A549 treated with AZD9567 at 1 μM for 4 hours (cell line): ENCODE results near the gene SHC4. TPM values are rescaled to one million over a fixed set of nuclear protein-coding genes. Genes with fewer than 3 reads are reported as not detected.

Source experiments
- total RNA-seq: library from RNA; stranded (reverse); fragments of 200-300 nt; extraction: Qiagen RNA extraction; gene quantifications from 5 replicates; pipeline ENCODE4 v1.2.3, GENCODE V29; 2022; ENCODE audit not compliant: insufficient read depth

Gene SHC4, protein sequence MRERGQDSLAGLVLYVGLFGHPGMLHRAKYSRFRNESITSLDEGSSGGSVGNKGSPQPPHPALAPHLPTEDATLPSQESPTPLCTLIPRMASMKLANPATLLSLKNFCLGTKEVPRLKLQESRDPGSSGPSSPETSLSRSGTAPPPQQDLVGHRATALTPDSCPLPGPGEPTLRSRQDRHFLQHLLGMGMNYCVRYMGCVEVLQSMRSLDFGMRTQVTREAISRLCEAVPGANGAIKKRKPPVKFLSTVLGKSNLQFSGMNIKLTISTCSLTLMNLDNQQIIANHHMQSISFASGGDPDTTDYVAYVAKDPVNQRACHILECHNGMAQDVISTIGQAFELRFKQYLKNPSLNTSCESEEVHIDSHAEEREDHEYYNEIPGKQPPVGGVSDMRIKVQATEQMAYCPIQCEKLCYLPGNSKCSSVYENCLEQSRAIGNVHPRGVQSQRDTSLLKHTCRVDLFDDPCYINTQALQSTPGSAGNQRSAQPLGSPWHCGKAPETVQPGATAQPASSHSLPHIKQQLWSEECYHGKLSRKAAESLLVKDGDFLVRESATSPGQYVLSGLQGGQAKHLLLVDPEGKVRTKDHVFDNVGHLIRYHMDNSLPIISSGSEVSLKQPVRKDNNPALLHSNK
- 0.55 to 1.0 TPM (median 0.76 TPM) in 5 replicates for total RNA-seq

DNA sequence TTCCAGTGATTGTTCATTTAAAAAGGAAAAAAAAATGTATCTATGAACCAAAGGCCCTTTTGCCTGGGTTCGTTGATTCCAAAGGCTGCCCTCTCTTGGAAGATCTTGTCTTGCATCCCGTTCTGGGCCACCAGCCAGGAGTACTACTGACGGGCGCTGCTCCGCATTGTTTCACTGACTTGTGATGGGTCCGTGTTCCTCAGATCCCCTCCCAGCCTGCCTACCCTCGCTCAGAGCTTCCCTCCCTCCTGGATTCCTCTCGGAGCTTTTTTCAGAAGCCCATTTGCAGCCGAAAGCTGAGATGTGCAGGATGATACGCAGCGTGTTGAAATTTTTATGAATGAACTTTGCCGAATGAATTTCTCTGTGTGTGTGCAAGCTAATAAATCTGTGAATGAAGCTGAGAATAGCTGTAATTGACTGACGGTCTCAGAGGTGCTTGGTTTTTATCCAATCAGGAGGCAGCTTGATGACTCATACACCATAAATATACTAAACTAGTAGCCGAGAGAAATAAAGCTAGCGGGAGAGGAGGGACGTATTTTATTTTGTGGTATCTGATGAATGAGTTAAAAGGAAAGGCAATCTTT lies at the start of gene SHC4:
TSS of gene SHC4 (minus strand) at position 396 of the 590 bp plus-strand sequence. CDS start 904 bp downstream, outside the sequence.

DNA sequence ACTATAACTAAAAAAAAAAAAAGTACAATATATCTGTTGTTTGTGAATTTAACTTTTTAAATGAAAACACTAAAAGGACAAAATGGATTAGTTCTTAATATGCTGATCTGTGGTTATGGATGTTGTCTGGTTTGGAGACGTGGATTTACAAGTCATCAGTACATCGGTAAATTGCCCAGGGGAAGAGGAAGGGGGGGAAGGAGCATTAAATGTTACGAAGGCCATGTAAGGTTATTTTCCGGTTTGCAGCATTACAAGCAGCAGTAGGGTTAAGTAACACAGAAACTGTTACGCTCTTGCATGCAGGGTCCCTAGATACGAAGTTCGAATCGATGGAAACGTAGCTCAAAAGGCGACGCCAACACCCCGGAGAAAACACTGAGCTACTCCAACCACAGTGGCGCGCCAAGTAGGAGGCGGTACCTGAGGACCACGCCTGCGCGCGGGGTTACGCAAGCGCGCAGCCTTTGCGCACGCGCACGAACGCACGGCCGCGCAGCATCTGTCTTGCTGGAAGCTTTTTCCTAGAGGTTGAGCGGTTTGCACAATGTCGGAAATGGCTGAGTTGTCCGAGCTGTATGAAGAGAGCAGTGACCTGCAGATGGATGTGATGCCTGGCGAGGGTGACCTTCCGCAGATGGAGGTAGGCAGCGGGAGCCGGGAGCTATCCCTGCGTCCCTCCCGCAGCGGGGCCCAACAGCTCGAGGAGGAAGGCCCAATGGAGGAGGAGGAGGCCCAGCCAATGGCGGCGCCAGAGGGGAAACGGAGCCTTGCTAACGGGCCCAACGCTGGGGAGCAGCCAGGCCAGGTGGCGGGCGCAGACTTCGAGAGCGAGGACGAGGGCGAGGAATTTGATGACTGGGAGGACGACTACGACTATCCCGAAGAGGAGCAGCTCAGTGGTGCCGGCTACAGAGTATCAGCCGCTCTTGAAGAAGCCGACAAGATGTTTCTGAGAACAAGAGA lies 85.8 kb downstream of the SHC4 start, which contains the start of gene EID1:
TSS of gene EID1 (plus strand) at position 505 of the 966 bp plus-strand sequence. CDS start at position 548, 43 bp downstream.

DNA sequence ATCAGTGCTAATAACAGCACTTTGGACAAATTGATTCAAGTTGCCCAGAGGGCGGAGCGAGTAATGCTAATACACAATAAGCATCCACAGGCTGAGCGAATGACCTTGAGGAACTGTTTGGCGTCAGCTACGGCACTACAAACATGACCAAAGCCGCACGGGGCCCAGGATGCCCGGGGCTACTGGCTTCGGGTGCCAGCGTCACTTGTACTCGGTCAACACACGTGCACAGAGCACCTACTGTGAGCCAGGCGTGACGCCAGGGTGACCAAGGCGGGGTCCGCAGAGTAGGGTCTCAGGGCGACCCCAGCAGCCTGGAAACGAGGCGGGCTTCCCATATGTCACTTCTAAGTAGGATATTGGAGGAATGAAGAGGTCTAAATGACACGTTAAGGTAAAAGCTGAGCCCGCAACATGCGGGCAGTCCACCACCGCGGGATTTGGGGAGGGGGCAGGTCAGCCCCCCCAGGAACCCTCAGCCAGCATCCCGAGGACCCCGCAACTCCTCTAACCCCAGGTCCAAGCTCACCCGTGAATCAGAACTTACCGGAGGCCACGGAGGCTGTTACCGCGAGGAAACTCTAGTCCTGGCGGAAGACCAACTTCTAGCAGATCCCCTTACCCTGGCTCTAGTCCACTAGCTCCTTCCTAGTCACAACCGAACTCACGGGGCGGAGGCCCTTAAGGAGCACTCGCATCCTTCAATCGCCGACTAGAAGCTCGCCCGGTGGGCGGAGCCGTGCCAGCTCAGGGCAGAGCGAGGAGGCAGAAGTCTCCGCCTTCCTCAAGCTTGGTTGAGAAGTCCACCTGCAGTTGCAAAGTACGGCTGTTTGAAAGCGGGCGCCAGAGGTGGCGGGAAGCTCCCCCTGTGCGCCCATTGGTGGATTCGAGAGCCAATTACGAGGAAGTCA lies 153.1 kb downstream of the SHC4 start, which contains the start of gene CEP152:
TSS of gene CEP152 (minus strand) at position 656 of the 911 bp plus-strand sequence. CDS start 5,420 bp downstream, outside the sequence.

Other genes with a start within 250 kb of the SHC4 start
- 2.6 to 25.8 TPM (median 3.9 TPM) in 5 replicates for gene CEP152, start 152.8 kb downstream of the SHC4 start, total RNA-seq
- 96.7 to 110 TPM (median 104 TPM) in 5 replicates for gene EID1, start 85.8 kb downstream of the SHC4 start, total RNA-seq
- gene SECISBP2L, start 82.5 kb upstream of the SHC4 start, total RNA-seq, result 5.6 to 8.8 TPM (median 8.3 TPM) in 5 replicates
- gene COPS2, start 191.7 kb upstream of the SHC4 start, total RNA-seq, result 56.2 to 89.1 TPM (median 59.1 TPM) in 5 replicates
- 19.1 to 27.4 TPM (median 21.5 TPM) in 5 replicates for gene GALK2, start 206.3 kb upstream of the SHC4 start, total RNA-seq